Measurements from ENCODE around the gene MYH10.

DNA sequence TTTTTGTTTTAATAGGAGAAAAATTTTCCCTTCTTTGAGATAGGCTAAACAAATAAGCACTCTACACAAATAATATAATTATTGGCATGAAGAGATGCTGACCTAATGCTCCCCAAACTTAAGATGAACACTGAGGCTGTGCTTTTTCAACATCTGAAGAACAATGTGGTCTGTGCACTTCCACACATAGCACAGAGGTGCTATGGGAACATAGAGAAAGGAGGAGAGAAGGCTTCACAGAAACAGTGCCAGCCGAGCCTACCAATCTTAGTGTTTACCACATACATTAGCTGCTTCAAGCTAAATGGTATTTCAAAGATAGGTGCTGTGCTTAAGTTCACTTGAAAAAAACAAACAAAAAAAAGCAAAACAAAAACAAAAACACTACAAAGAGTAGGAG is 72.4 kb downstream of the MYH10 start:
- TF ChIP-seq, protein P1, sequence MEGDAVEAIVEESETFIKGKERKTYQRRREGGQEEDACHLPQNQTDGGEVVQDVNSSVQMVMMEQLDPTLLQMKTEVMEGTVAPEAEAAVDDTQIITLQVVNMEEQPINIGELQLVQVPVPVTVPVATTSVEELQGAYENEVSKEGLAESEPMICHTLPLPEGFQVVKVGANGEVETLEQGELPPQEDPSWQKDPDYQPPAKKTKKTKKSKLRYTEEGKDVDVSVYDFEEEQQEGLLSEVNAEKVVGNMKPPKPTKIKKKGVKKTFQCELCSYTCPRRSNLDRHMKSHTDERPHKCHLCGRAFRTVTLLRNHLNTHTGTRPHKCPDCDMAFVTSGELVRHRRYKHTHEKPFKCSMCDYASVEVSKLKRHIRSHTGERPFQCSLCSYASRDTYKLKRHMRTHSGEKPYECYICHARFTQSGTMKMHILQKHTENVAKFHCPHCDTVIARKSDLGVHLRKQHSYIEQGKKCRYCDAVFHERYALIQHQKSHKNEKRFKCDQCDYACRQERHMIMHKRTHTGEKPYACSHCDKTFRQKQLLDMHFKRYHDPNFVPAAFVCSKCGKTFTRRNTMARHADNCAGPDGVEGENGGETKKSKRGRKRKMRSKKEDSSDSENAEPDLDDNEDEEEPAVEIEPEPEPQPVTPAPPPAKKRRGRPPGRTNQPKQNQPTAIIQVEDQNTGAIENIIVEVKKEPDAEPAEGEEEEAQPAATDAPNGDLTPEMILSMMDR (IDR thresholded peaks at IDR 0.05; ENCODE audit: poor library complexity, severe bottlenecking): no peak
- TF ChIP-seq RAD21 (conservative IDR thresholded peaks at IDR 0.05): no peak
- TF ChIP-seq, protein P2, sequence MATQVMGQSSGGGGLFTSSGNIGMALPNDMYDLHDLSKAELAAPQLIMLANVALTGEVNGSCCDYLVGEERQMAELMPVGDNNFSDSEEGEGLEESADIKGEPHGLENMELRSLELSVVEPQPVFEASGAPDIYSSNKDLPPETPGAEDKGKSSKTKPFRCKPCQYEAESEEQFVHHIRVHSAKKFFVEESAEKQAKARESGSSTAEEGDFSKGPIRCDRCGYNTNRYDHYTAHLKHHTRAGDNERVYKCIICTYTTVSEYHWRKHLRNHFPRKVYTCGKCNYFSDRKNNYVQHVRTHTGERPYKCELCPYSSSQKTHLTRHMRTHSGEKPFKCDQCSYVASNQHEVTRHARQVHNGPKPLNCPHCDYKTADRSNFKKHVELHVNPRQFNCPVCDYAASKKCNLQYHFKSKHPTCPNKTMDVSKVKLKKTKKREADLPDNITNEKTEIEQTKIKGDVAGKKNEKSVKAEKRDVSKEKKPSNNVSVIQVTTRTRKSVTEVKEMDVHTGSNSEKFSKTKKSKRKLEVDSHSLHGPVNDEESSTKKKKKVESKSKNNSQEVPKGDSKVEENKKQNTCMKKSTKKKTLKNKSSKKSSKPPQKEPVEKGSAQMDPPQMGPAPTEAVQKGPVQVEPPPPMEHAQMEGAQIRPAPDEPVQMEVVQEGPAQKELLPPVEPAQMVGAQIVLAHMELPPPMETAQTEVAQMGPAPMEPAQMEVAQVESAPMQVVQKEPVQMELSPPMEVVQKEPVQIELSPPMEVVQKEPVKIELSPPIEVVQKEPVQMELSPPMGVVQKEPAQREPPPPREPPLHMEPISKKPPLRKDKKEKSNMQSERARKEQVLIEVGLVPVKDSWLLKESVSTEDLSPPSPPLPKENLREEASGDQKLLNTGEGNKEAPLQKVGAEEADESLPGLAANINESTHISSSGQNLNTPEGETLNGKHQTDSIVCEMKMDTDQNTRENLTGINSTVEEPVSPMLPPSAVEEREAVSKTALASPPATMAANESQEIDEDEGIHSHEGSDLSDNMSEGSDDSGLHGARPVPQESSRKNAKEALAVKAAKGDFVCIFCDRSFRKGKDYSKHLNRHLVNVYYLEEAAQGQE (IDR thresholded peaks at IDR 0.05; ENCODE audit: borderline replicate concordance): no peak
- TF ChIP-seq EZH2 (IDR thresholded peaks at IDR 0.05; ENCODE audit: borderline replicate concordance, insufficient read depth, low read length, poor library complexity, severe bottlenecking): no peak
- TF ChIP-seq POLR2AphosphoS5 (IDR thresholded peaks at IDR 0.05): no peak
- no peak for TF ChIP-seq TAF1 (IDR thresholded peaks at IDR 0.05; ENCODE audit: low read depth)
- TF ChIP-seq EP300 (conservative IDR thresholded peaks at IDR 0.05; ENCODE audit: poor library complexity, severe bottlenecking): no peak
- no peak for TF ChIP-seq SMC3 (conservative IDR thresholded peaks at IDR 0.05; ENCODE audit: poor library complexity)
- no peak for TF ChIP-seq MXI1 (conservative IDR thresholded peaks at IDR 0.05; ENCODE audit: poor library complexity, severe bottlenecking)

Measured in neural cell (in vitro differentiated cells).